Measurements from ENCODE around the gene SLC25A1.
"Not testable (repeated sequence)": the region's sequence is repeated elsewhere in the genome, so short reads cannot be mapped to it uniquely, and the experiment has no call there.

DNA sequence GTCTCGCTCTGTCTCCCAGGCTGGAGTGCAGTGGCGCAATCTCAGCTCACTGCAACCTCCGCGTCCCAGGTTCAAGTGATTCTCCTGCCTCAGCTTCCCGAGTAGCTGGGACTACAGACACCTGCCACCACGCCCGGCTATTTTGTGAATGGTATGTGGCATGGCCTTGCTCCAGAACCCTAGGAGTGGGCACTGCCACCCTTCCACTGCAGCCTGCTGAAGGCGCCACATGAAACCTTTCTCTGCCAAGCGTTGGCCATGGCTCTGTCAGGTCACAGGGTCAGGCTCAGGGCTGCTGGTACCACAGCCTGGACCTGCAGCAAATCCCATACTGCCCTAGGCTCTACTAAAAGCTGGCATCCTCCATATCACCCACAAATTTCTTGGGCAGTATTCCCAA, 22.4 kb downstream of the SLC25A1 start:
- not testable (repeated sequence) for TF ChIP-seq POLR2A (IDR thresholded peaks at IDR 0.05; ENCODE audit: low read depth, low read length); POLR2AphosphoS5 (IDR thresholded peaks at IDR 0.05; ENCODE audit: low read depth, low read length); TAF1 (IDR thresholded peaks at IDR 0.05; ENCODE audit: low read depth, low read length); SPI1 (IDR thresholded peaks at IDR 0.05; ENCODE audit: low read depth, low read length); PAX5 (IDR thresholded peaks at IDR 0.05; ENCODE audit: insufficient read depth, low read length, severe bottlenecking)
